ENCODE measurements around the gene ZNF213. TPM values are rescaled to one million over a fixed set of nuclear protein-coding genes. Genes with fewer than 3 reads are reported as not detected.

The ZNF213 gene
- total and polyA plus RNA-seq, 2 donors from 2014 or later: 5.6 to 12.5 TPM

DNA sequence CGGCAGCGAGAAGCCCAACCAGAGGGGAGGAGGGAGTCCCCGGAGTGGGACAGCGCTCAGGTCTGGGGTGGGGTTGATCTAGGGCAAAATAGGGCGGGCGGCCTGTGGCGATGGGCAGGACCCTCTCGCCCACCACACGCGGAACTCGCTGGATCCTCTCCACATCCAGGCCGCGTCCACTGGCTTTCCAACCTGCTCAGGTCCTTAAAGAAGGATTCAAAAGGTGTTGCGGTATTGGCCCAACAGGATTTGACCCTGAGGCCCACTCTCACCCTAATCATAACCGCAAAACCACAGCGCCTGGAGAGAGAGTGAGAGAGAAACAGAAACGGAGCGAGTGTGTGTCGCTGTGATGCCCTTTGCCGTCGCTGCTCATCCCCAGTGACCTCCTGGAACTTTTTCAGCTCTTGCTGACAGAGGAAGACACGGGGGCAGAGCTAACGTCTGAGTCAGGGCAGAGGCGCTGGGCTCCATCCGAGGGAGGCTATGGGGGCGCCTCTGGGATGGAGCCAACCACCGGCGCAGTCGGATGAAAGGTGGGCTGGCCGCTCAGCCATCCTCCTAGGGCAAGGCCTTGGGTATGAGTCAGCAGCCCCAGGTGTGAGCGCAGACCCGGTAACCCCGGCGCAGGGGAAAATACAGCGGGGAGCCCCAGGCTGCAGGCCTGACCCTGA is 36.5 kb downstream of the ZNF213 start:
- Histone ChIP-seq H3K9me3 (ENCODE audit: control insufficient read depth in 2 of 3, insufficient read depth in 1 of 3, low read length in 3 of 3) (no peaks in the 10 kb centered on the region), H3K4me1 (ENCODE audit: control insufficient read depth in 2 of 3, insufficient read depth in 2 of 3, low read depth in 1 of 3, low read length in 3 of 3) (no peaks in the 10 kb centered on the region), H3K27ac (ENCODE audit: low read depth in 2 of 2, low read length in 2 of 2) (no peak overlapping the region), H3K4me3 (ENCODE audit: low read length in 3 of 3) (no peak overlapping the region), H3K9ac (ENCODE audit: low read length in 3 of 3) (no peak overlapping the region), H3K27me3 (ENCODE audit: control insufficient read depth, insufficient read depth, low read length) (peaks cover 61% of the 10 kb centered on the region), H3K36me3 (ENCODE audit: control insufficient read depth in 2 of 3, insufficient read depth in 3 of 3, low read length in 3 of 3) (no peaks in the 10 kb centered on the region)
- TF ChIP-seq, protein P1, sequence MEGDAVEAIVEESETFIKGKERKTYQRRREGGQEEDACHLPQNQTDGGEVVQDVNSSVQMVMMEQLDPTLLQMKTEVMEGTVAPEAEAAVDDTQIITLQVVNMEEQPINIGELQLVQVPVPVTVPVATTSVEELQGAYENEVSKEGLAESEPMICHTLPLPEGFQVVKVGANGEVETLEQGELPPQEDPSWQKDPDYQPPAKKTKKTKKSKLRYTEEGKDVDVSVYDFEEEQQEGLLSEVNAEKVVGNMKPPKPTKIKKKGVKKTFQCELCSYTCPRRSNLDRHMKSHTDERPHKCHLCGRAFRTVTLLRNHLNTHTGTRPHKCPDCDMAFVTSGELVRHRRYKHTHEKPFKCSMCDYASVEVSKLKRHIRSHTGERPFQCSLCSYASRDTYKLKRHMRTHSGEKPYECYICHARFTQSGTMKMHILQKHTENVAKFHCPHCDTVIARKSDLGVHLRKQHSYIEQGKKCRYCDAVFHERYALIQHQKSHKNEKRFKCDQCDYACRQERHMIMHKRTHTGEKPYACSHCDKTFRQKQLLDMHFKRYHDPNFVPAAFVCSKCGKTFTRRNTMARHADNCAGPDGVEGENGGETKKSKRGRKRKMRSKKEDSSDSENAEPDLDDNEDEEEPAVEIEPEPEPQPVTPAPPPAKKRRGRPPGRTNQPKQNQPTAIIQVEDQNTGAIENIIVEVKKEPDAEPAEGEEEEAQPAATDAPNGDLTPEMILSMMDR (IDR thresholded peaks at IDR 0.05; ENCODE audit: borderline replicate concordance, extremely low read depth, insufficient read depth): no peak
- intact Hi-C loops (cut with DNase I): no loop called here
- DNase-seq (peak in 1 of 5 donors; percentile 78), FAIRE-seq (no peak)

DNA sequence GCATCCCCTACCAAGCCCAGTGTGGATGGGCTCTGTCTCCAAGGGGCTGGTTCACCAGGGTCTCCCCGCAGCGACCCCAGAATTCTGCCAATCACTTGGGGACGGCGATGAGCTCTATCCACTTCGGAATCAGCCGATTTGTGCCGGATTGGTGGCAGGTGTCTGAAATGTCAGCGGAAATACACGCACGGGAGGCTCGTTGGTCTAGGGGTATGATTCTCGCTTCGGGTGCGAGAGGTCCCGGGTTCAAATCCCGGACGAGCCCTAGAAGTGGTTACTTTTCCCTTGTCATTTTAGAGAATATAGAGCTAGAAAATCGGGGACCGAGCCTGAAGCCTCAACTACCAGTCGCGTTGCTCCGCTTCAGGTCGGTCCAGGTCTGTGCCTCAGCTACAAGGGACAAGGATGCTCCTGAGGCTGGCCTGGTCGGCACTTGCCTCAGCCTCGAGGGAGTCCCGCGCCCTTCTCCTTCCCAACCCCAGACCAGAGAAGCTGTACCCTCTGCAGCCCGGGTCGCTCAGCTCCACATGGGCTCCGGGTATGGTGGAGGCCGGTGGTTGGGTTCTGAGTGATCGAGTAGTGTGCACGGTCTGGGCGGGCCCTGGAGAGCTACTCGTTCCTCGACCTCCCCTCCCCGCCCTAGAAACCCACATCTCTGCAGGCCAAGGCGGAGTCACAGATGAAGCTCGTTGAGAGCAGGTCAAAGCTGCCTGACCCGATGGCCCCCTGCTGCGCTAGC is 37.2 kb downstream of the ZNF213 start:
- FAIRE-seq (no peak), DNase-seq (peak in 1 of 5 donors; percentile 45)
- intact Hi-C loops (cut with DNase I): no loop called here
- Histone ChIP-seq H3K4me1 (ENCODE audit: control insufficient read depth in 2 of 3, insufficient read depth in 2 of 3, low read depth in 1 of 3, low read length in 3 of 3) (no peaks in the 10 kb centered on the region), H3K4me3 (ENCODE audit: low read length in 3 of 3) (no peak overlapping the region), H3K27me3 (ENCODE audit: control insufficient read depth, insufficient read depth, low read length) (peaks cover 62% of the 10 kb centered on the region), H3K27ac (ENCODE audit: low read depth in 2 of 2, low read length in 2 of 2) (no peak overlapping the region), H3K9ac (ENCODE audit: low read length in 3 of 3) (no peak overlapping the region), H3K36me3 (ENCODE audit: control insufficient read depth in 2 of 3, insufficient read depth in 3 of 3, low read length in 3 of 3) (no peaks in the 10 kb centered on the region), H3K9me3 (ENCODE audit: control insufficient read depth in 2 of 3, insufficient read depth in 1 of 3, low read length in 3 of 3) (no peaks in the 10 kb centered on the region)
- TF ChIP-seq, protein P1 (IDR thresholded peaks at IDR 0.05; ENCODE audit: borderline replicate concordance, extremely low read depth, insufficient read depth): no peak

DNA sequence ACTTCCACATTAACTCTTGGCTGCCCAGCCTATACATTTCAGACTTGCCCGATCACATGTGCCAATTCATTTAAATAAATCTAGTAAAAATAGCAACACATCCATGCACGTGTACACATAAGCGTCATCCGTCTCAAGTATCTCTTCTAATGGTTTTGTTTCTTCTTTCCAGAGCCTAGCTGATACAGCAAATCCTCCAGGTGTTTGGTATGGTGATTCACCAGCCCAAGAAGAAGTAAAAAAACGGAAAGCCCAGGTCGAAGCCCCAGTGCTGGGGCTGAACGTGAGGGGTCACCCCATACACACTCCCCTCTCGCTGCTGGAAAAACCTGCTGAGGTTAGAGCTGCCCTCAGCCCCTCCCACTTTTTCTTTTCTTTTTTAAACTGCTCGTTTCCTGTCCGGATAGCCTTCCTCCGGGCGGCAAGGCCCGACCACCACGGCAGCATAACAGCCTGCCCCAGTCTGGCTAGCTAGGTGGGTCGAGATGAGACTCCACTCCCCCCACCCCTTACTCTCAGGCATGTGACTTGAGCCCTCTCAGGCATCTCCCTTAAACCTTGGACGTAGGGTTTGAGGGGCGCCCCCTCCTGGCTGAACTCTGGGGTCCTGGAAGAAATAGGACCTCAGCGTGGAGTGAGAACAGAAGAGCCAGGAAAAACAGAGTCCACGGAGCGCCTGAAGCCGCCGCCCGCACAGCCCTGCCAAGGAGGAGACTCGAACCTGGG is 39.2 kb downstream of the ZNF213 start:
- H3K9me3 ChIP-seq (ENCODE audit: control insufficient read depth in 2 of 3, insufficient read depth in 1 of 3, low read length in 3 of 3): no peaks in the 10 kb centered on the region
- FAIRE-seq (no peak), DNase-seq (peak in 3 of 5 donors; percentile 37 to 57 (median 49))
- H3K4me3 ChIP-seq (ENCODE audit: low read length in 3 of 3): no peak overlapping the region
- no peak overlapping the region for H3K9ac ChIP-seq (ENCODE audit: low read length in 3 of 3)
- H3K27me3 ChIP-seq (ENCODE audit: control insufficient read depth, insufficient read depth, low read length): peaks cover 56% of the 10 kb centered on the region
- H3K27ac ChIP-seq (ENCODE audit: low read depth in 2 of 2, low read length in 2 of 2): no peak overlapping the region
- H3K4me1 ChIP-seq (ENCODE audit: control insufficient read depth in 2 of 3, insufficient read depth in 2 of 3, low read depth in 1 of 3, low read length in 3 of 3): no peaks in the 10 kb centered on the region
- TF ChIP-seq, protein P1 (IDR thresholded peaks at IDR 0.05; ENCODE audit: borderline replicate concordance, extremely low read depth, insufficient read depth): no peak
- H3K36me3 ChIP-seq (ENCODE audit: control insufficient read depth in 2 of 3, insufficient read depth in 3 of 3, low read length in 3 of 3): no peaks in the 10 kb centered on the region
- intact Hi-C loops (cut with DNase I): no loop called here

Measured in kidney (tissue), 14 donors.